Uterus (tissue), 4 donors: Measurements from ENCODE around the gene CATSPER1. TPM values are rescaled to one million over a fixed set of nuclear protein-coding genes. Genes with fewer than 3 reads are reported as not detected.

Source experiments
- DNase-seq, 2 donors: peaks; one replicate each; pipeline ENCODE4 v3.0.0-alpha.2; 2019 to 2020
- H3K27ac ChIP-seq, 2 donors: fragments of 200-600 bp; sonication (generic); 1 replicate in 1 of 2; 2 replicates in 1 of 2; pipeline ENCODE4 v1.5.1; 2016 to 2018
- H3K27me3 ChIP-seq, 2 donors: fragments of 200-600 bp; sonication (generic); one replicate each; pipeline ENCODE4 v1.5.1; 2018 to 2019; ENCODE audit warnings: control low read depth in 1 of 2
- H3K36me3 ChIP-seq, 2 donors: fragments of 200-600 bp; sonication (generic); one replicate each; pipeline ENCODE4 v1.5.1; 2019; ENCODE audit warnings: control low read depth in 1 of 2
- H3K4me1 ChIP-seq, 2 donors: fragments of 200-600 bp; sonication (generic); one replicate each; pipeline ENCODE4 v1.5.1; 2018 to 2019; ENCODE audit warnings: control low read depth in 1 of 2
- H3K4me3 ChIP-seq, 2 donors: fragments of 200-600 bp; sonication (generic); 1 replicate in 1 of 2; 2 replicates in 1 of 2; pipeline ENCODE4 v1.5.1; 2018 to 2019; ENCODE audit warnings: mild to moderate bottlenecking in 1 of 2
- H3K9me3 ChIP-seq, 2 donors: fragments of 200-600 bp; sonication (generic); one replicate each; pipeline ENCODE4 v1.5.1; 2019; ENCODE audit warnings: control low read depth in 1 of 2
- CTCF ChIP-seq, 4 experiments: fragments of 200-600 bp in 2 of 4; fragments of 450-650 bp in 2 of 4; sonication (generic) in 2 of 4; IDR thresholded peaks; one replicate each; pipeline ENCODE4 v1.5.1; 2016 to 2019; ENCODE audit warnings: antibody characterized with exemption in 4 of 4, mild to moderate bottlenecking in 2 of 4, moderate library complexity in 1 of 4
- POLR2A ChIP-seq, 2 donors: fragments of 450-650 bp; IDR thresholded peaks; one replicate each; pipeline ENCODE4 v1.6.1; 2016; ENCODE audit warnings: antibody characterized with exemption in 2 of 2, mild to moderate bottlenecking in 1 of 2, moderate library complexity in 1 of 2
- intact Hi-C: fragments of 100-400 bp; cut with DNase I; formaldehyde crosslinking; loops from one replicate; pipeline ENCODE4 v1.15.1; 2023; ENCODE audit warnings: low total_unique reads
- total RNA-seq, 4 donors: library from RNA; depleted of rRNA in 3 of 4; stranded (reverse); fragments of >200 nt in 3 of 4; gene quantifications; one replicate each; pipeline versions ENCODE4 v1.1.0 to v1.2.4, GENCODE V29; 2014 to 2023
- donor health status: DM: yes; HTN: yes; CAD: no.

The CATSPER1 gene
- total RNA-seq, 4 donors from 2014 or later, result 0.26 TPM; not detected in 3

GRCh38 chr11:65977621-65978390 lies 48.5 kb downstream of the CATSPER1 start:
- no peaks in the 10 kb centered on the region for H3K36me3 ChIP-seq

GRCh38 chr11:65976216-65977176 lies 49.8 kb downstream of the CATSPER1 start:
- no peaks in the 10 kb centered on the region for H3K27me3 ChIP-seq
- no peak overlapping the region for H3K27ac ChIP-seq
- no peak overlapping the region for H3K4me3 ChIP-seq
- intact Hi-C loops, result no loop called here
- no peaks in the 10 kb centered on the region for H3K4me1 ChIP-seq
- TF ChIP-seq CTCF (IDR thresholded peaks at IDR 0.05), result no peak
- H3K36me3 ChIP-seq, result no peaks in the 10 kb centered on the region
- DNase-seq, result no peak
- H3K9me3 ChIP-seq, result no peaks in the 10 kb centered on the region

More at GRCh38 chr11:65977621-65978390, 48.5 kb downstream of the CATSPER1 start:
- TF ChIP-seq CTCF (IDR thresholded peaks at IDR 0.05), result no peak
- Histone ChIP-seq H3K27ac (no peak overlapping the region), H3K4me1 (no peaks in the 10 kb centered on the region), H3K27me3 (no peaks in the 10 kb centered on the region), H3K9me3 (no peaks in the 10 kb centered on the region), H3K4me3 (no peak overlapping the region)
- DNase-seq, result no peak
- intact Hi-C loops, result no loop called here

- intact Hi-C loops, result no loop called here
Observed at GRCh38 chr11:65975771-65976170, 50.5 kb downstream of the CATSPER1 start.

GRCh38 chr11:65973439-65974110 lies 52.7 kb downstream of the CATSPER1 start:
- no peaks in the 10 kb centered on the region for H3K27me3 ChIP-seq
- intact Hi-C loops, result no loop called here
- no peak for DNase-seq
- TF ChIP-seq CTCF (IDR thresholded peaks at IDR 0.05) (no peak), POLR2A (IDR thresholded peaks at IDR 0.05) (no peak)
- H3K4me3 ChIP-seq, result no peak overlapping the region
- H3K27ac ChIP-seq, result no peak overlapping the region
- H3K9me3 ChIP-seq, result no peaks in the 10 kb centered on the region
- H3K36me3 ChIP-seq, result no peaks in the 10 kb centered on the region
- no peaks in the 10 kb centered on the region for H3K4me1 ChIP-seq

More at GRCh38 chr11:65975771-65976170, 50.5 kb downstream of the CATSPER1 start:
- H3K4me3 ChIP-seq, result no peak overlapping the region
- no peak overlapping the region for H3K27ac ChIP-seq
- H3K36me3 ChIP-seq, result no peaks in the 10 kb centered on the region
- no peak for DNase-seq
- H3K4me1 ChIP-seq, result no peaks in the 10 kb centered on the region
- H3K27me3 ChIP-seq, result no peaks in the 10 kb centered on the region
- TF ChIP-seq POLR2A (IDR thresholded peaks at IDR 0.05) (no peak), CTCF (IDR thresholded peaks at IDR 0.05) (no peak)
- H3K9me3 ChIP-seq, result no peaks in the 10 kb centered on the region
